Thoracic aorta (tissue), 2 donors: ENCODE data around the gene BEGAIN. TPM values are rescaled to one million over a fixed set of nuclear protein-coding genes. Genes with fewer than 3 reads are reported as not detected.

Source experiments
- ATAC-seq: fragments of 150-250 bp; one replicate; pipeline ENCODE4 v1.8.0; 2017; ENCODE audit warnings: low read depth; ENCODE audit not compliant: insufficient number of reproducible peaks, low FRiP score
- DNase-seq: peaks from one replicate; pipeline ENCODE4 v3.0.0-alpha.2; 2020; ENCODE audit warnings: low spot score
- H3K27ac ChIP-seq, 2 donors: fragments of 200-600 bp; sonication (generic); 1 replicate in 1 of 2; 2 replicates in 1 of 2; pipeline ENCODE4 v1.5.1; 2016; ENCODE audit warnings: mild to moderate bottlenecking in 2 of 2, moderate library complexity in 2 of 2
- H3K27me3 ChIP-seq: fragments of 200-600 bp; sonication (generic); replicated peaks from 2 replicates; pipeline ENCODE4 v1.6.0; 2016; ENCODE audit warnings: mild to moderate bottlenecking; ENCODE audit not compliant: insufficient read depth
- H3K36me3 ChIP-seq: fragments of 200-600 bp; sonication (generic); one replicate; pipeline ENCODE4 v1.5.1; 2016
- H3K4me1 ChIP-seq, 2 donors: fragments of 200-600 bp; sonication (generic); 1 replicate in 1 of 2; 2 replicates in 1 of 2; pipeline versions ENCODE4 v1.5.1 to v1.6.0; 2016; ENCODE audit warnings: low read depth in 2 of 2, mild to moderate bottlenecking in 1 of 2; ENCODE audit not compliant: control insufficient read depth in 1 of 2
- H3K4me3 ChIP-seq: fragments of 200-600 bp; sonication (generic); 2 replicates; pipeline ENCODE4 v1.5.1; 2016; ENCODE audit warnings: mild to moderate bottlenecking
- H3K9me3 ChIP-seq: fragments of 200-600 bp; sonication (generic); 2 replicates; pipeline ENCODE4 v1.5.1; 2016
- total RNA-seq, 2 donors: library from RNA; depleted of rRNA; stranded (reverse); fragments of >200 nt; gene quantifications; one replicate each; pipeline versions ENCODE4 v1.1.0 to v1.2.3, GENCODE V29; 2016
- TF ChIP-seq, protein P1 (sequence below): fragments of 200-600 bp; sonication (generic); IDR thresholded peaks from one replicate; pipeline ENCODE4 v1.5.1; 2019; ENCODE audit warnings: antibody characterized with exemption

BEGAIN gene
- total RNA-seq, 2 donors from 2014 or later = 0.27 to 0.85 TPM

DNA sequence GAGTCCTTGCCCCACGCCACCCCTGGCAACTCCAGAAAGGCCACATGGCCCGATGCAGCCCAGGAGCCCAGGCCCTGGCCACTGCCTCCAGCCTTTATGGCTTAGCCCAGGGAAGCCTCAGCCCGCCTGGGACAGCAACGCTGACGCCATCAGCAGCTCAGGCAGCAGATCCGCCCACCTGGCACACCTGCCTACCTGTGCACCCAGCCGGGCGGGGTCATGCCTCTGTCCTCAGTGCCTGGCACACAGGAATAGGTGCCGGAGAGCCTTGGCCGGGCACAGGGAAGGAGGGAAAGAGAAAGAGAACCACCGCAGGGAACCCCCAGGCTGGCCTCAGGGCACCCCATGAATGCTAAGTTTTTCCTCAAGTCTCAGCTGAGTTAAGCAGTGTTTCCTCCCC is 21.1 kb downstream of the BEGAIN start:
- H3K4me3 ChIP-seq = no peak overlapping the region

DNA sequence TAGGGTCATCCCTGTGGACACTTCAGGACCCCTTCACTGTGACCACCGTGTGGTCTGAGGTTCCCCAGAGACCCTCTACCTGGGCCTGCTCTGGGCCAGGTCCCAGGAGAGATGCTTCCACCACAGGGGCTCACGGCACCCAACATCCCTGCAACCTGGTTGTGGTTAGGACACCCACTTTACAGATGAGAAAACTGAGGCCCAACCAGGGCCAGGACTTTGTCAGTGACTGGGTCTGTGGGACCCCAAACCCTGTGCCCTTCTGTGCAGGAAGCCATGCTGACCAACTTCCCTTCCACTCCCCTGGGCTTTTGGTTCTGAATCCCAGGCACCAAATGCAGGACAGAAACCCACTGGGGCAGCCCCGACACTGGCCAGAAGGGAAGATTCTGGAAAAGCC is 21.6 kb downstream of the BEGAIN start:
- ATAC-seq = no peak
- Histone ChIP-seq H3K4me3 (no peak overlapping the region), H3K36me3 (no peaks in the 10 kb centered on the region), H3K9me3 (no peaks in the 10 kb centered on the region), H3K27ac (no peak overlapping the region), H3K4me1 (peaks cover 6 to 22% of the 10 kb centered on the region in 2 donors), H3K27me3 (no peaks in the 10 kb centered on the region)
- TF ChIP-seq, protein P1, sequence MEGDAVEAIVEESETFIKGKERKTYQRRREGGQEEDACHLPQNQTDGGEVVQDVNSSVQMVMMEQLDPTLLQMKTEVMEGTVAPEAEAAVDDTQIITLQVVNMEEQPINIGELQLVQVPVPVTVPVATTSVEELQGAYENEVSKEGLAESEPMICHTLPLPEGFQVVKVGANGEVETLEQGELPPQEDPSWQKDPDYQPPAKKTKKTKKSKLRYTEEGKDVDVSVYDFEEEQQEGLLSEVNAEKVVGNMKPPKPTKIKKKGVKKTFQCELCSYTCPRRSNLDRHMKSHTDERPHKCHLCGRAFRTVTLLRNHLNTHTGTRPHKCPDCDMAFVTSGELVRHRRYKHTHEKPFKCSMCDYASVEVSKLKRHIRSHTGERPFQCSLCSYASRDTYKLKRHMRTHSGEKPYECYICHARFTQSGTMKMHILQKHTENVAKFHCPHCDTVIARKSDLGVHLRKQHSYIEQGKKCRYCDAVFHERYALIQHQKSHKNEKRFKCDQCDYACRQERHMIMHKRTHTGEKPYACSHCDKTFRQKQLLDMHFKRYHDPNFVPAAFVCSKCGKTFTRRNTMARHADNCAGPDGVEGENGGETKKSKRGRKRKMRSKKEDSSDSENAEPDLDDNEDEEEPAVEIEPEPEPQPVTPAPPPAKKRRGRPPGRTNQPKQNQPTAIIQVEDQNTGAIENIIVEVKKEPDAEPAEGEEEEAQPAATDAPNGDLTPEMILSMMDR = no peak
- no peak for DNase-seq

More for the DNA sequence above, 21.1 kb downstream of the BEGAIN start:
- peaks cover 6 to 22% of the 10 kb centered on the region in 2 donors for H3K4me1 ChIP-seq
- no peaks in the 10 kb centered on the region for H3K36me3 ChIP-seq
- H3K27ac ChIP-seq = no peak overlapping the region
- no peak for ATAC-seq
- DNase-seq = no peak
- TF ChIP-seq, protein P1 = no peak
- H3K9me3 ChIP-seq = no peaks in the 10 kb centered on the region
- no peaks in the 10 kb centered on the region for H3K27me3 ChIP-seq

DNA sequence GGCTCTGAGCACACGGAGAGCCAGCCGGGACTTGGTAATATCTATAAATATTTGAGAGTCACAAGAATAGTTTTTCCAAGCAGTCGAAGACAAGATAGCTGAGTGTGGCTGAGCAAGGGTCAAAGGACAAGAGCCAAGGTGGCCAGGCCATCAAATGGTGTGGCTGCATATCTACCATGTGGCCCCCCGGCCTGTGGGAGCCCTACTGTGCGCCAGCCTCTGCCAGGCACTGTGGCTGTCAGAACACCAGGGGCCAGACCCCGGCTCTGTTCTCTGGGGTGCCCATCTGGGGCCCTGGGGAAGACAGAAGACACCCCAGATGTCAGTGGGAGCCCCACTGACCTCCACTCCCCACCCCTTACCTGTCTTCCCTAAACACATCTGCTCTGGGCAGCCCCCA is 22.7 kb downstream of the BEGAIN start:
- H3K4me1 ChIP-seq = peaks cover 6 to 22% of the 10 kb centered on the region in 2 donors
- H3K27ac ChIP-seq = no peak overlapping the region
- DNase-seq = no peak
- no peak for ATAC-seq
- no peaks in the 10 kb centered on the region for H3K36me3 ChIP-seq
- no peak overlapping the region for H3K4me3 ChIP-seq
- no peaks in the 10 kb centered on the region for H3K9me3 ChIP-seq
- H3K27me3 ChIP-seq = no peaks in the 10 kb centered on the region
- TF ChIP-seq, protein P1 = no peak

DNA sequence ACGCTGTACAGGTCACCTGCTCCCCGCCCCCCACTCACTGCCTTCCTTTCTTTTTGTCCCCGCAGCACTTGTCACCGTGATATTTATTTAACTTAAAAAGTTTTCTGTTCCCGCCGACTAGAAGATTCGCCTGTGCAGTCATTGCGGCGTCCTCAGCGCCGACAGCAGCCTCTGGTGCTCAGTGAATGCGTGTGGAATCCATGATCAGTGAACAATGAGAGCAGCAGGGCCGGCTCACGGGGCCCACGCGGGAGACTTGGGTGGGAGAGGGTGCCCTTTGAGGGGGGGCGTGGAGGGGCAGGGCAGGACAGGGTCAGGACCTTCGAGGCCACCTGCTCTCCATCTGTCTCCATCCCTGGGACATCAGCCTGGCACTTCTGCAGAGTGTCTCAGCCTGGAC is 24.5 kb downstream of the BEGAIN start:
- Histone ChIP-seq H3K4me1 (peaks cover 0 to 8% of the 10 kb centered on the region in 2 donors), H3K27ac (no peak overlapping the region), H3K4me3 (no peak overlapping the region), H3K27me3 (no peaks in the 10 kb centered on the region), H3K9me3 (no peaks in the 10 kb centered on the region), H3K36me3 (no peaks in the 10 kb centered on the region)
- TF ChIP-seq, protein P1 = no peak
- no peak for DNase-seq
- ATAC-seq = no peak

DNA sequence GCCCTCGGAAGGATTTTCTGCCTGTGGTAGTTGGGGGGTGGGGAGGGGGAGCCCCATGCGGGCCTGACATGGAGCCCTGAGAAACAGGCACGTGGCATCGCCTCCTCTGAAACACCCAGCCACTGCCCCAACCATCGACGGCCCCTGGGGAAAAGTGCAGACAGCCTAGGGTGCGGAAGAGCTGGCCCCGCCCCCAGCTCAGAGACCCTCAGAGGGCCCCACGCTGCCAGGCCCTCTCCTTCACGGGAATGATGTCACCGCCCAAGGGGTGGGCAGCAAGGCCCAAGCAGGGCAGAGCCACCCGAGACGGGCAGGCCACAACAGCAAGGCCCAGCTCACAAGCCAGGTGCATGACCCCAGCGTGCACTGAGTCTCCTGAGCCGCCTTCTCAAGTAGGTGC is 26.2 kb downstream of the BEGAIN start:
- Histone ChIP-seq H3K4me3 (no peak overlapping the region), H3K27ac (no peak overlapping the region), H3K27me3 (no peaks in the 10 kb centered on the region), H3K9me3 (no peaks in the 10 kb centered on the region), H3K4me1 (no peaks in the 10 kb centered on the region), H3K36me3 (no peaks in the 10 kb centered on the region)
- DNase-seq (no peak), ATAC-seq (no peak)
- TF ChIP-seq, protein P1 = no peak
